SK-N-SH (cell line): ENCODE measurements around the gene GALNT11. TPM values are rescaled to one million over a fixed set of nuclear protein-coding genes. Genes with fewer than 3 reads are reported as not detected.

Source experiments
- CTCF ChIA-PET: fragments of 300-600, 350-600 bp; formaldehyde crosslinking; extraction: SDS; loops from one replicate; lab custom pipeline; 2021; lab: Yijun Ruan, JAX
- POLR2A ChIA-PET: fragments of 350-600 bp; sonication (Branson Sonifier 250); formaldehyde crosslinking; extraction: SDS; loops from one replicate; lab custom pipeline; 2020; ENCODE audit warnings: antibody characterized with exemption, inconsistent platforms; lab: Yijun Ruan, JAX
- DNase-seq: peaks from one replicate; pipeline ENCODE4 v3.0.0; 2012
- H2AFZ ChIP-seq: fragments of 200-600 bp; sonication (generic); 2 replicates; pipeline ENCODE4 v1.8.1; 2016; ENCODE audit warnings: antibody characterized with exemption, mild to moderate bottlenecking, low read depth
- H3F3A ChIP-seq: fragments of 200-600 bp; sonication (generic); replicated peaks from 2 replicates; pipeline ENCODE3; 2016; ENCODE audit warnings: antibody characterized with exemption, mild to moderate bottlenecking; ENCODE audit not compliant: insufficient read depth
- H3K27ac ChIP-seq, 2 experiments: fragments of 200-500 bp in 1 of 2; fragments of 200-600 bp in 1 of 2; sonication (Bioruptor generic) in 1 of 2; sonication (generic), shearing (Covaris generic) in 1 of 2; 2 replicates each; pipeline versions ENCODE4 v1.5.1 to v1.6.1; 2014 to 2016; ENCODE audit warnings: low read depth in 2 of 2, inconsistent platforms in 1 of 2, low read length in 1 of 2, mild to moderate bottlenecking in 1 of 2, mixed read lengths in 1 of 2
- H3K27me3 ChIP-seq: fragments of 200-600 bp; sonication (generic), shearing (Covaris generic); 2 replicates; pipeline ENCODE4 v1.6.1; 2016; ENCODE audit warnings: mixed run types; ENCODE audit not compliant: insufficient read depth
- H3K36me3 ChIP-seq, 2 experiments: fragments of 200-500 bp in 1 of 2; fragments of 200-600 bp in 1 of 2; sonication (Bioruptor generic) in 1 of 2; sonication (generic) in 1 of 2; replicated peaks in 1 of 2; 2 replicates each; pipeline versions ENCODE3 to v1.5.1; 2014 to 2016; ENCODE audit warnings: low read length in 1 of 2, mild to moderate bottlenecking in 1 of 2; ENCODE audit not compliant: insufficient read depth in 2 of 2, control insufficient read depth in 1 of 2
- H3K4me1 ChIP-seq, 2 experiments: fragments of 200-500 bp in 1 of 2; fragments of 200-600 bp in 1 of 2; sonication (Bioruptor generic) in 1 of 2; sonication (generic), shearing (Covaris generic) in 1 of 2; 2 replicates each; pipeline versions ENCODE4 v1.5.1 to v1.6.1; 2014 to 2016; ENCODE audit warnings: low read depth in 1 of 2, low read length in 1 of 2, mixed run types in 1 of 2; ENCODE audit not compliant: insufficient read depth in 2 of 2, control insufficient read depth in 1 of 2
- H3K4me2 ChIP-seq: fragments of 200-600 bp; sonication (generic), shearing (Covaris generic); 2 replicates; pipeline ENCODE4 v1.6.1; 2017; ENCODE audit warnings: mixed run types
- H3K4me3 ChIP-seq, 2 experiments: fragments of 200-500 bp in 1 of 2; fragments of 200-600 bp in 1 of 2; sonication (Bioruptor generic) in 1 of 2; sonication (generic), shearing (Covaris generic) in 1 of 2; 2 replicates each; pipeline versions ENCODE4 v1.5.1 to v1.8.1; 2014 to 2016; ENCODE audit warnings: low read depth in 2 of 2, inconsistent platforms in 1 of 2, low read length in 1 of 2, mild to moderate bottlenecking in 1 of 2, mixed read lengths in 1 of 2, moderate library complexity in 1 of 2
- H3K79me2 ChIP-seq: fragments of 200-600 bp; sonication (generic); 2 replicates; pipeline ENCODE4 v1.8.1; 2017; ENCODE audit warnings: mild to moderate bottlenecking; ENCODE audit not compliant: insufficient read depth
- H3K9ac ChIP-seq: fragments of 200-600 bp; sonication (generic); 2 replicates; pipeline ENCODE4 v1.6.1; 2017; ENCODE audit warnings: mixed run types
- H3K9me2 ChIP-seq: fragments of 200-600 bp; sonication (generic); 2 replicates; pipeline ENCODE4 v1.6.1; 2017; ENCODE audit warnings: mixed run types
- H3K9me3 ChIP-seq: fragments of 200-600 bp; sonication (generic); 2 replicates; pipeline ENCODE4 v1.6.1; 2017; ENCODE audit warnings: mixed run types, mild to moderate bottlenecking, moderate library complexity
- H4K20me1 ChIP-seq: fragments of 200-600 bp; sonication (generic); 2 replicates; pipeline ENCODE4 v1.6.1; 2017; ENCODE audit warnings: mild to moderate bottlenecking, mixed run types; ENCODE audit not compliant: insufficient read depth
- CHD2 ChIP-seq: fragments of 150-350 bp; IDR thresholded peaks from 2 replicates; pipeline ENCODE4 v1.6.1; 2018; ENCODE audit warnings: low read length; ENCODE audit not compliant: partially characterized antibody
- EP300 ChIP-seq, 2 experiments: IDR thresholded peaks; 2 replicates each; pipeline versions ENCODE4 v1.4.0 to v1.6.1; 2012; ENCODE audit warnings: borderline replicate concordance in 1 of 2, low read depth in 1 of 2, low read length in 1 of 2
- EZH2phosphoT487 ChIP-seq: fragments of 200-600 bp; sonication (generic); IDR thresholded peaks from 2 replicates; pipeline ENCODE4 v1.6.1; 2017; ENCODE audit warnings: low read depth, mixed run types, mild to moderate bottlenecking, antibody characterized with exemption, moderate library complexity, borderline replicate concordance
- FOSL2 ChIP-seq: IDR thresholded peaks from 2 replicates; pipeline ENCODE4 v1.4.0; 2012; ENCODE audit warnings: low read depth, mild to moderate bottlenecking, moderate library complexity, borderline replicate concordance
- FOXJ3 ChIP-seq: sonication (generic); formaldehyde crosslinking; IDR thresholded peaks from 2 replicates; pipeline ENCODE4 v1.5.1; 2020; ENCODE audit warnings: mild to moderate bottlenecking, missing genetic modification reagents
- GABPA ChIP-seq: IDR thresholded peaks from 2 replicates; pipeline ENCODE4 v1.4.0; 2012; ENCODE audit warnings: low read depth, mild to moderate bottlenecking
- GATA2 ChIP-seq: sonication (generic); formaldehyde crosslinking; IDR thresholded peaks from 2 replicates; pipeline ENCODE4 v1.5.0; 2020; ENCODE audit warnings: mild to moderate bottlenecking, missing genetic modification reagents
- IRF3 ChIP-seq: fragments of 150-350 bp; IDR thresholded peaks from 2 replicates; pipeline ENCODE4 v1.6.1; 2016; ENCODE audit warnings: mild to moderate bottlenecking, low read depth, low read length
- JUND ChIP-seq: IDR thresholded peaks from 2 replicates; pipeline ENCODE4 v1.4.0; 2012
- MEF2A ChIP-seq: IDR thresholded peaks from 2 replicates; pipeline ENCODE4 v1.4.0; 2012; ENCODE audit warnings: low read depth, borderline replicate concordance
- NFIC ChIP-seq: IDR thresholded peaks from 2 replicates; pipeline ENCODE4 v1.4.0; 2012; ENCODE audit warnings: borderline replicate concordance
- RAD21 ChIP-seq: IDR thresholded peaks from 2 replicates; pipeline ENCODE4 v1.6.1; 2012; ENCODE audit warnings: mild to moderate bottlenecking, low read length
- RCOR1 ChIP-seq: fragments of 150-350 bp; IDR thresholded peaks from 2 replicates; pipeline ENCODE4 v1.6.1; 2017; ENCODE audit warnings: antibody characterized with exemption, low read length
- RFX5 ChIP-seq: IDR thresholded peaks from 2 replicates; pipeline ENCODE4 v1.6.1; 2012; ENCODE audit warnings: mild to moderate bottlenecking, improper control_type of control experiment, low read length
- RXRA ChIP-seq: IDR thresholded peaks from 2 replicates; pipeline ENCODE4 v1.4.0; 2012; ENCODE audit warnings: low read depth, mild to moderate bottlenecking, borderline replicate concordance
- SIN3A ChIP-seq: IDR thresholded peaks from 2 replicates; pipeline ENCODE4 v1.6.1; 2012; ENCODE audit warnings: low read depth, mild to moderate bottlenecking, low read length, moderate library complexity, borderline replicate concordance
- SMC3 ChIP-seq: IDR thresholded peaks from 2 replicates; pipeline ENCODE4 v1.6.1; 2012; ENCODE audit warnings: low read depth, low read length, improper control_type of control experiment
- TEAD4 ChIP-seq: IDR thresholded peaks from 2 replicates; pipeline ENCODE4 v1.4.0; 2012; ENCODE audit warnings: mild to moderate bottlenecking, borderline replicate concordance; ENCODE audit not compliant: insufficient read depth
- USF2 ChIP-seq: fragments of 150-350 bp; IDR thresholded peaks from 2 replicates; pipeline ENCODE4 v1.6.1; 2017; ENCODE audit warnings: antibody characterized with exemption, low read length, low read depth, borderline replicate concordance
- YY1 ChIP-seq: IDR thresholded peaks from 2 replicates; pipeline ENCODE4 v1.4.0; 2012; ENCODE audit warnings: low read depth, mild to moderate bottlenecking
- WGBS: methylation state at CpG from one replicate; pipeline ENCODE4 v1.1.6; 2017; ENCODE audit warnings: low lambda C conversion rate; 5-methylcytosine and 5-hydroxymethylcytosine counted together
- polyA plus RNA-seq, 3 experiments: library from polyadenylated mRNA; depleted of rRNA; stranded (reverse); fragments of >200 nt; gene quantifications; 2 replicates each; pipeline ENCODE4 v1.2.3, GENCODE V29; 2012
- TF ChIP-seq, protein P1 (sequence below): IDR thresholded peaks from 2 replicates; pipeline ENCODE4 v1.4.0; 2012; ENCODE audit warnings: low read depth, borderline replicate concordance
- TF ChIP-seq, protein P2 (sequence below): IDR thresholded peaks from 2 replicates; pipeline ENCODE4 v1.4.0; 2012; ENCODE audit warnings: low read depth, borderline replicate concordance

Gene GALNT11
- polyA plus RNA-seq (2012; rRNA removed) = 70.0 and 84.7 TPM in 2 replicates
- 85.2 and 89.3 TPM in 2 replicates for polyA plus RNA-seq (2012; cell fraction: cytosol; rRNA removed)
- 41.4 and 61.5 TPM in 2 replicates for polyA plus RNA-seq (2012; cell fraction: nucleus; rRNA removed)

DNA sequence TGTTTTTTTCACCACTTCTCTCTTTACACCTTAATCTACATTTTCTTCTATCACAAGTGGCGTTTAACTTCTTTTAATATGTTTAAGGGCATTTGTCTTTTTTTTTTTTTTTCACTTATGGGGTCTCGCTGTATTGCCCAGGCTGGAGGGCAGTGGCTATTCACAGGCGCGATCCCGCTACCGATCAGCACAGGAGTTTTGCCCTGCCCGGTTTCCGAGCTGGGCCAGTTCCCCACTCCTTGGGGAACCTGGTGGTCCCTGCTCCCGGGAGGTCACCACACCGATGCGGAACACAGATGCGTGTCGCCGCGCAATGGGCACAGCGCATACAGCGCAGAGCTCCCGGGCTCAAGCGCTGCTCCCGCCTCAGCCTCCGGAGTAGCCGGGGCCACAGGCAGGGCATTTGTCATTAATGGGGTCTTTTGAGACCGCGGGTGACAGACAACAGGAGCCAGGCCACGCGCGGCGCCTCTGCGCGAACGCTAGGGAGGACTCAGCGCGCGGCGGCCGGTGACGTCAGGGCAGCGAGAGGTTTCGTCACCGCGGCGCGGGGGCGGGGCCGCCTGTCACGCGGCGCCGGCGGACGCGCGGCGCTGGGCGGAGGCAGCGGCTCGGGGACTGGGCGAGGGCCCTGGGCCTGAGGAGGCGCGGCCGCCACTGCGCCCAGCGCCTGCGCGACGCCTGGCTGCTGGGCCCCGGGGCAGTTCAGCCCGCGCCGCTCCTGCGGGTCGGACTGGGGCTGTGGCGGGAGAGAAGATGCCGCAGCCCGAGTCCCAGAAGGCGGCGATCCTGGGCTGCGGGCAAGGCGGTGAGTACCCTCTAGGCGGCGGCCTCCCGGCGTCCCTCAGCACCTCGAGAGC is at the start of gene GALNT11:
Gene GALNT11, plus strand, starts transcription at position 598 of the 860 bp plus-strand sequence. CDS start 68,554 bp downstream, outside the sequence.
- Histone ChIP-seq H2AFZ (peak within 1 kb of the TSS; percentile 99), H3K27me3 (0 out of 2 replicates have a peak, but pooled peaks cover 7% of the 10 kb centered on the region), H3K79me2 (peaks cover 16% of the 10 kb centered on the region), H3K9me3 (no peaks in the 10 kb centered on the region), H3K4me2 (peak within 1 kb of the TSS; percentile 90), H4K20me1 (no peaks in the 10 kb centered on the region), H3K9me2 (no peaks in the 10 kb centered on the region), H3K36me3 (peaks cover 8% of the 10 kb centered on the region in 2 experiments), H3K27ac (peak within 1 kb of the TSS; percentile 43 to 84; a peak in 3 of 4 replicates), H3K4me1 (peaks cover 0 to 10% of the 10 kb centered on the region in 2 experiments; a peak in 1 of 4 replicates), H3K9ac (peak within 1 kb of the TSS; percentile 66), H3F3A (no peaks in the 10 kb centered on the region), H3K4me3 (peak within 1 kb of the TSS; percentile 81 to 91)
- POLR2A ChIA-PET = interaction anchor here (0.6 to 1.2 kb wide), 3 partner anchors 9 to 638 kb away, joined by 3 to 4 read pairs (median 3); no protein-coding TSS in a partner anchor
- peak; percentile 100 for DNase-seq
- CTCF ChIA-PET = interaction anchor here (0.6 to 1.8 kb wide), 13 partner anchors 12 to 242 kb away, joined by 3 to 6 read pairs (median 3); partner anchors contain the start of gene PRKAG2
- WGBS = 8% methylated on average over 29 of the region's 84 CpGs
- TF ChIP-seq RXRA = no peak
- no peak for TF ChIP-seq GATA2 (CRISPR knock-in tag)
- peak; percentile 32; the same call in 1 of the 2 replicates for TF ChIP-seq RAD21
- TF ChIP-seq NFIC = no peak
- no peak for TF ChIP-seq YY1
- TF ChIP-seq USF2 = peak; percentile 58
- TF ChIP-seq FOXJ3 (CRISPR knock-in tag) = no peak
- TF ChIP-seq, protein P1, sequence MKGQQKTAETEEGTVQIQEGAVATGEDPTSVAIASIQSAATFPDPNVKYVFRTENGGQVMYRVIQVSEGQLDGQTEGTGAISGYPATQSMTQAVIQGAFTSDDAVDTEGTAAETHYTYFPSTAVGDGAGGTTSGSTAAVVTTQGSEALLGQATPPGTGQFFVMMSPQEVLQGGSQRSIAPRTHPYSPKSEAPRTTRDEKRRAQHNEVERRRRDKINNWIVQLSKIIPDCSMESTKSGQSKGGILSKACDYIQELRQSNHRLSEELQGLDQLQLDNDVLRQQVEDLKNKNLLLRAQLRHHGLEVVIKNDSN = peak; percentile 65
- no peak for TF ChIP-seq TEAD4
- TF ChIP-seq FOSL2 = no peak
- TF ChIP-seq, protein P2, sequence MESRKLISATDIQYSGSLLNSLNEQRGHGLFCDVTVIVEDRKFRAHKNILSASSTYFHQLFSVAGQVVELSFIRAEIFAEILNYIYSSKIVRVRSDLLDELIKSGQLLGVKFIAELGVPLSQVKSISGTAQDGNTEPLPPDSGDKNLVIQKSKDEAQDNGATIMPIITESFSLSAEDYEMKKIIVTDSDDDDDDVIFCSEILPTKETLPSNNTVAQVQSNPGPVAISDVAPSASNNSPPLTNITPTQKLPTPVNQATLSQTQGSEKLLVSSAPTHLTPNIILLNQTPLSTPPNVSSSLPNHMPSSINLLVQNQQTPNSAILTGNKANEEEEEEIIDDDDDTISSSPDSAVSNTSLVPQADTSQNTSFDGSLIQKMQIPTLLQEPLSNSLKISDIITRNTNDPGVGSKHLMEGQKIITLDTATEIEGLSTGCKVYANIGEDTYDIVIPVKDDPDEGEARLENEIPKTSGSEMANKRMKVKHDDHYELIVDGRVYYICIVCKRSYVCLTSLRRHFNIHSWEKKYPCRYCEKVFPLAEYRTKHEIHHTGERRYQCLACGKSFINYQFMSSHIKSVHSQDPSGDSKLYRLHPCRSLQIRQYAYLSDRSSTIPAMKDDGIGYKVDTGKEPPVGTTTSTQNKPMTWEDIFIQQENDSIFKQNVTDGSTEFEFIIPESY = no peak
- peak; percentile 68 for TF ChIP-seq CHD2
- TF ChIP-seq IRF3 = no peak; the same call in 1 of the 2 replicates
- TF ChIP-seq EP300 (IDR thresholded peaks at IDR 0.05; ENCODE audit: borderline replicate concordance in 1 of 2, low read depth in 1 of 2, low read length in 1 of 2) = peak in 1 of 2 experiments; percentile 5; a peak in 1 of 4 replicates
- no peak; the same call in 1 of the 2 replicates for TF ChIP-seq RCOR1
- TF ChIP-seq EZH2phosphoT487 = no peak
- TF ChIP-seq MEF2A = no peak
- no peak; the same call in 1 of the 2 replicates for TF ChIP-seq SMC3
- TF ChIP-seq SIN3A = no peak; the same call in 1 of the 2 replicates
- TF ChIP-seq JUND = no peak; the same call in 1 of the 2 replicates
- TF ChIP-seq GABPA = no peak
- no peak for TF ChIP-seq RFX5
